Measurements from ENCODE around the gene MEOX1. TPM values are rescaled to one million over a fixed set of nuclear protein-coding genes. Genes with fewer than 3 reads are reported as not detected.

The MEOX1 gene
- total and polyA plus RNA-seq, 2 of the 13 experiments (the other 11 are each of a cell fraction or from before 2014, with no cell fraction given): not detected

DNA sequence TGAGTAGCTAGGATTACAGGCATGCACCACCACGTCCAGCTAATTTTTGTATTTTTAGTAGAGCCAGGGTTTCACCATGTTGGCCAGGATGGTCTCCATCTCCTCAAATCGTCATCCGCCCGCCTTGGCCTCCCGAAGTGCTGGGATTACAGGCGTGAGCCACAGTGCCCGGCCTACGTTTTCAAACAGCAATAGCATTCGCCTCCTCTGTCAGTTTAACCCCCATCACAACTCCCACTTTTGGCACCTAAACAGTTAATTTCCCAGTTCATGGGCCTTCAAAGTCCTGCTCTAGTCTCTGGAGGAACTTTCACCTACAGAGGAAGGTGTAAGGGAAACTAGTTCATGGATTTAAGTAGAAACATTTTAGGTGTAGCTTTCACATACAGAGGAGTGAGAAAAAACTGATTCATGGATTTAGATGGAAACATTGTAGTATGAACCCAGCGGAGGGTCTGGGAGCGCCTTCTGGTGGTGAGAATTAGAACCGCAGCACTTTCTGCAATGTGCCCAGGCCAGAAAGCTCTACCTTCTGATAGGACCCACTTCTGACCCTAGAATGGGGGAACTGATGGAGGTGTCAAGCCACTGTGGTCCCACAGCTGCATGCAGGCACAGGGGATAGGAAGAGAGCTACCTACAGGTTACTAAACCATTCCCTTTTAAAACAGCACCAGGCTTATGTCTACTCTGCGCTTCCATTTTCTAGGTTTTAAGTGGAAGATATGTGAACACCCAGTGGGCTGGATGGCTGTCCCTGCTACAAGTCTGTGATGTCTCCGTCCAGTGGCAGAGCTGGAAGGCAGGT lies 12.0 kb upstream of the MEOX1 start (continued):
- TF ChIP-seq, protein P1, sequence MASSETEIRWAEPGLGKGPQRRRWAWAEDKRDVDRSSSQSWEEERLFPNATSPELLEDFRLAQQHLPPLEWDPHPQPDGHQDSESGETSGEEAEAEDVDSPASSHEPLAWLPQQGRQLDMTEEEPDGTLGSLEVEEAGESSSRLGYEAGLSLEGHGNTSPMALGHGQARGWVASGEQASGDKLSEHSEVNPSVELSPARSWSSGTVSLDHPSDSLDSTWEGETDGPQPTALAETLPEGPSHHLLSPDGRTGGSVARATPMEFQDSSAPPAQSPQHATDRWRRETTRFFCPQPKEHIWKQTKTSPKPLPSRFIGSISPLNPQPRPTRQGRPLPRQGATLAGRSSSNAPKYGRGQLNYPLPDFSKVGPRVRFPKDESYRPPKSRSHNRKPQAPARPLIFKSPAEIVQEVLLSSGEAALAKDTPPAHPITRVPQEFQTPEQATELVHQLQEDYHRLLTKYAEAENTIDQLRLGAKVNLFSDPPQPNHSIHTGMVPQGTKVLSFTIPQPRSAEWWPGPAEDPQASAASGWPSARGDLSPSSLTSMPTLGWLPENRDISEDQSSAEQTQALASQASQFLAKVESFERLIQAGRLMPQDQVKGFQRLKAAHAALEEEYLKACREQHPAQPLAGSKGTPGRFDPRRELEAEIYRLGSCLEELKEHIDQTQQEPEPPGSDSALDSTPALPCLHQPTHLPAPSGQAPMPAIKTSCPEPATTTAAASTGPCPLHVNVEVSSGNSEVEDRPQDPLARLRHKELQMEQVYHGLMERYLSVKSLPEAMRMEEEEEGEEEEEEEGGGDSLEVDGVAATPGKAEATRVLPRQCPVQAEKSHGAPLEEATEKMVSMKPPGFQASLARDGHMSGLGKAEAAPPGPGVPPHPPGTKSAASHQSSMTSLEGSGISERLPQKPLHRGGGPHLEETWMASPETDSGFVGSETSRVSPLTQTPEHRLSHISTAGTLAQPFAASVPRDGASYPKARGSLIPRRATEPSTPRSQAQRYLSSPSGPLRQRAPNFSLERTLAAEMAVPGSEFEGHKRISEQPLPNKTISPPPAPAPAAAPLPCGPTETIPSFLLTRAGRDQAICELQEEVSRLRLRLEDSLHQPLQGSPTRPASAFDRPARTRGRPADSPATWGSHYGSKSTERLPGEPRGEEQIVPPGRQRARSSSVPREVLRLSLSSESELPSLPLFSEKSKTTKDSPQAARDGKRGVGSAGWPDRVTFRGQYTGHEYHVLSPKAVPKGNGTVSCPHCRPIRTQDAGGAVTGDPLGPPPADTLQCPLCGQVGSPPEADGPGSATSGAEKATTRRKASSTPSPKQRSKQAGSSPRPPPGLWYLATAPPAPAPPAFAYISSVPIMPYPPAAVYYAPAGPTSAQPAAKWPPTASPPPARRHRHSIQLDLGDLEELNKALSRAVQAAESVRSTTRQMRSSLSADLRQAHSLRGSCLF (CRISPR knock-in tag; IDR thresholded peaks at IDR 0.05; ENCODE audit: borderline replicate concordance): no peak
- TF ChIP-seq NFATC3 (CRISPR knock-in tag; IDR thresholded peaks at IDR 0.05) (no peak), GTF2F1 (IDR thresholded peaks at IDR 0.05; ENCODE audit: low read length) (no peak), SP140L (CRISPR knock-in tag; IDR thresholded peaks at IDR 0.05; ENCODE audit: borderline replicate concordance) (no peak), ZBTB7A (CRISPR knock-in tag; IDR thresholded peaks at IDR 0.05) (no peak), MEF2D (CRISPR knock-in tag; IDR thresholded peaks at IDR 0.05) (no peak), ZMYM2 (CRISPR knock-in tag; IDR thresholded peaks at IDR 0.05) (no peak), ZNF34 (CRISPR knock-in tag; IDR thresholded peaks at IDR 0.05; ENCODE audit: borderline replicate concordance) (no peak), TCF7L2 (IDR thresholded peaks at IDR 0.05; ENCODE audit: low read depth, low read length) (no peak), ZNF318 (CRISPR knock-in tag; IDR thresholded peaks at IDR 0.05) (no peak), SAP130 (CRISPR knock-in tag; IDR thresholded peaks at IDR 0.05; ENCODE audit: low read depth) (peak; percentile 39; the same call in 1 of the 2 replicates), KLF12 (CRISPR knock-in tag; IDR thresholded peaks at IDR 0.05; ENCODE audit: borderline replicate concordance) (no peak), ZNF607 (CRISPR knock-in tag; IDR thresholded peaks at IDR 0.05; ENCODE audit: borderline replicate concordance) (no peak), ZZZ3 (CRISPR knock-in tag; IDR thresholded peaks at IDR 0.05; ENCODE audit: borderline replicate concordance) (no peak), SP4 (CRISPR knock-in tag; IDR thresholded peaks at IDR 0.05) (no peak), NAIF1 (CRISPR knock-in tag; IDR thresholded peaks at IDR 0.05; ENCODE audit: borderline replicate concordance) (no peak), ATRX (CRISPR knock-in tag; IDR thresholded peaks at IDR 0.05; ENCODE audit: borderline replicate concordance) (no peak)
